Measurements from ENCODE around the gene NF2. TPM values are rescaled to one million over a fixed set of nuclear protein-coding genes. Genes with fewer than 3 reads are reported as not detected.

Gene NF2
- total and polyA plus RNA-seq, 10 of the 15 experiments (the other 5 are each of a cell fraction or from before 2014, with no cell fraction given): 2.2 to 49.8 (median 22.5) TPM

- H3K36me3 ChIP-seq (ENCODE audit: control insufficient read depth in 2 of 2, insufficient read depth in 2 of 2, low read length in 1 of 2): no peaks in the 10 kb centered on the region
- FAIRE-seq: no peak
- 36% methylated on average over 4 of the region's 4 CpGs for WGBS (ENCODE audit: insufficient coverage, insufficient replicate concordance, low lambda C conversion rate, missing lambda C conversion rate)
- H3K4me2 ChIP-seq (ENCODE audit: control insufficient read depth, insufficient read depth): no peak overlapping the region
- H3K79me2 ChIP-seq (ENCODE audit: control insufficient read depth, insufficient read depth, low read length): no peaks in the 10 kb centered on the region
- ATAC-seq: no peak
- ChIA-PET RAD21 (ENCODE audit: unreplicated experiment) (no interaction called here), SMC1A (ENCODE audit: uncharacterized antibody, unreplicated experiment) (interaction anchor here (1.3 kb wide), 1 partner anchor 10 kb away, joined by 3 read pairs; the partner anchor contains the start of gene NF2), POLR2A (interaction anchor here (0.7 kb wide), 1 partner anchor 1983 kb away, joined by 5 read pairs; no protein-coding TSS in a partner anchor), CTCF (interaction anchor here (0.6 to 1.0 kb wide), 2 partner anchors 32 to 36 kb away, joined by 3 read pairs; no protein-coding TSS in a partner anchor)
- no peak overlapping the region for H3K27ac ChIP-seq (ENCODE audit: control insufficient read depth, insufficient read depth)
- no peaks in the 10 kb centered on the region; the same call in 2 of the 3 replicates for H3K9me3 ChIP-seq (replicated peaks; ENCODE audit: control insufficient read depth, insufficient read depth, low read length)
- intact Hi-C loops (cut with micrococcal nuclease; ENCODE audit: unreplicated experiment) (no loop called here), in situ Hi-C loops (cut with MboI) (no loop called here)
- no peak overlapping the region for H3K4me3 ChIP-seq
- H4K20me1 ChIP-seq (ENCODE audit: control insufficient read depth, insufficient read depth): no peaks in the 10 kb centered on the region
- DNase-seq (ENCODE audit: low read depth, low spot score): no peak
- no peaks in the 10 kb centered on the region for H3K4me1 ChIP-seq (ENCODE audit: control insufficient read depth, insufficient read depth, low read length)
- no peak overlapping the region for H2AFZ ChIP-seq (ENCODE audit: control insufficient read depth, low read depth, low read length)
- H3K27me3 ChIP-seq (replicated peaks in 1 of 2; ENCODE audit: control insufficient read depth in 2 of 2, insufficient read depth in 2 of 2, low read length in 1 of 2): no peaks in the 10 kb centered on the region
- no TSS peak for BruUV-seq (replicated peaks)
- no peak overlapping the region for H3K9ac ChIP-seq (ENCODE audit: control insufficient read depth, insufficient read depth, low read length)
- TF ChIP-seq FOXK2 (IDR thresholded peaks at IDR 0.05): no peak
- TF ChIP-seq ZNF217 (IDR thresholded peaks at IDR 0.05): no peak
- no peak for TF ChIP-seq REST (IDR thresholded peaks at IDR 0.05; ENCODE audit: low read depth, low read length)
- no peak for TF ChIP-seq POU2F2 (IDR thresholded peaks at IDR 0.05; ENCODE audit: borderline replicate concordance, low read depth, low read length)
- no peak for TF ChIP-seq RFX5 (IDR thresholded peaks at IDR 0.05; ENCODE audit: low read depth, low read length)
- no peak for TF ChIP-seq NFYA (IDR thresholded peaks at IDR 0.05; ENCODE audit: borderline replicate concordance, low read depth, low read length)
- TF ChIP-seq ZBTB40 (IDR thresholded peaks at IDR 0.05; ENCODE audit: borderline replicate concordance): no peak
- no peak for TF ChIP-seq CREB1 (IDR thresholded peaks at IDR 0.05; ENCODE audit: low read depth)
- no peak for TF ChIP-seq PKNOX1 (IDR thresholded peaks at IDR 0.05)
- TF ChIP-seq MTA3 (IDR thresholded peaks at IDR 0.05; ENCODE audit: borderline replicate concordance, low read length): no peak
- no peak for TF ChIP-seq SRF (IDR thresholded peaks at IDR 0.05; ENCODE audit: low read depth in 2 of 2, low read length in 2 of 2)
- no peak for TF ChIP-seq BMI1 (IDR thresholded peaks at IDR 0.05; ENCODE audit: borderline replicate concordance)
Observed at GRCh38 chr22:29593923-29594322, 9.5 kb upstream of the NF2 start.

Measured in GM12878 (cell line).